A549 (cell line): ENCODE measurements around the gene NUP214.

Experiments
- CEBPB ChIP-seq, 2 experiments: fragments of >200 bp in 1 of 2; sonication (Bioruptor Twin) in 1 of 2; formaldehyde crosslinking in 1 of 2; IDR thresholded peaks; 2 replicates each; pipeline ENCODE4 v1.6.1; 2012 to 2016
- CTCF ChIP-seq: fragments of >200 bp; sonication (Bioruptor Twin); formaldehyde crosslinking; IDR thresholded peaks from 3 replicates; pipeline ENCODE4 v1.5.1; 2016
- EP300 ChIP-seq, 2 experiments: fragments of >200 bp; sonication (Bioruptor Twin); formaldehyde crosslinking; IDR thresholded peaks; 2 replicates in 1 of 2; 3 replicates in 1 of 2; pipeline ENCODE4 v1.6.1; 2016 to 2017
- POLR2A ChIP-seq: IDR thresholded peaks from 2 replicates; pipeline ENCODE4 v1.6.1; 2012; ENCODE audit warnings: mild to moderate bottlenecking, low read length

DNA sequence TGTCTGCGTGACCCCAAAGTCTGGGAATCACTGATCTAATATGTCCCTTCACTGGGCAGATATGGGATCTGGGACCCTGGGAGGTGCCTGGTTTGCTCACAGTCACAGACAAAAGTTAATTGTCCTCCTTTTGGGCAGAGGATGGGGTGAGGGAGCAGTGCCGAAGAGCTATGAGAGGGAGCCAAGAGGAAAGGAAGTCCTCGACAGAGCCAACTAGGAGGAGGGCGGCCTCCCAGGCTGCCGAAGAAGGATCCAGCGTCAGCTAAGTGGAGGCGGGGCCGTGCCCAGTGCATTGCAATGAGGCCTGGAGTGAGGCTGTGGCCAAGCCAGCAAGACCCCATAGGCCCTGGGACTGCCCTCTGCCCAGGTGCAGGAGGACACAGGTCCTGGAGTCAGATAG is 17.6 kb upstream of the NUP214 start:
- TF ChIP-seq CTCF (no peak), CEBPB (IDR thresholded peaks at IDR 0.05) (no peak), EP300 (IDR thresholded peaks at IDR 0.05) (no peak), POLR2A (no peak)
